H1 (cell line): ENCODE measurements around the gene SPIB. TPM values are rescaled to one million over a fixed set of nuclear protein-coding genes. Genes with fewer than 3 reads are reported as not detected.

ENCODE experiments used
- CTCF ChIA-PET: fragments of 300-600 bp; sonication (Branson Sonifier 250); formaldehyde crosslinking; loops from one replicate; lab custom pipeline; 2021; ENCODE audit not compliant: partially characterized antibody; lab: Charles Lee
- POLR2A ChIA-PET: fragments of 300-600 bp; sonication (Branson Sonifier 250); formaldehyde crosslinking; loops from one replicate; lab custom pipeline; 2021; ENCODE audit warnings: inconsistent platforms; ENCODE audit not compliant: partially characterized antibody; lab: Charles Lee
- DNase-seq, 2 experiments: peaks; one replicate each; pipeline versions ENCODE4 v3.0.0 to v3.0.0-alpha.2; 2010 to 2022; ENCODE audit warnings: low spot score in 2 of 2, low read depth in 1 of 2, mixed read lengths in 1 of 2
- FAIRE-seq: peaks from 2 replicates; lab custom pipeline; 2011; peaks lifted over from hg19 to GRCh38; lab: Jason Lieb, UNC
- H2AFZ ChIP-seq: 2 replicates; pipeline ENCODE4 v1.8.1; 2012; ENCODE audit warnings: low read length, inconsistent platforms
- H2AK5ac ChIP-seq: 2 replicates; pipeline ENCODE4 v1.6.1; 2013; ENCODE audit warnings: low read depth, low read length
- H2BK120ac ChIP-seq: replicated peaks from 2 replicates; pipeline ENCODE3; 2013; ENCODE audit warnings: low read depth, low read length, inconsistent platforms
- H2BK12ac ChIP-seq: 2 replicates; pipeline ENCODE4 v1.6.1; 2013; ENCODE audit warnings: low read depth, low read length
- H2BK15ac ChIP-seq: 2 replicates; pipeline ENCODE4 v1.6.1; 2013; ENCODE audit warnings: low read length
- H2BK20ac ChIP-seq: 2 replicates; pipeline ENCODE4 v1.6.1; 2013; ENCODE audit warnings: low read length
- H2BK5ac ChIP-seq: 2 replicates; pipeline ENCODE4 v1.6.1; 2013; ENCODE audit warnings: low read depth, low read length
- H3K14ac ChIP-seq: 2 replicates; pipeline ENCODE4 v1.6.1; 2013; ENCODE audit warnings: inconsistent platforms; ENCODE audit not compliant: insufficient read length
- H3K18ac ChIP-seq: 2 replicates; pipeline ENCODE4 v1.6.1; 2013; ENCODE audit warnings: low read length; ENCODE audit errors: extremely low read depth
- H3K23ac ChIP-seq: 2 replicates; pipeline ENCODE4 v1.6.1; 2013; ENCODE audit warnings: inconsistent platforms; ENCODE audit not compliant: insufficient read length
- H3K23me2 ChIP-seq: 2 replicates; pipeline ENCODE4 v1.6.1; 2013; ENCODE audit warnings: low read depth, low read length
- H3K27ac ChIP-seq: 2 replicates; pipeline ENCODE4 v1.6.1; 2011; ENCODE audit warnings: low read depth, low read length, inconsistent platforms
- H3K27me3 ChIP-seq, 4 experiments: replicated peaks in 1 of 4; 1 replicate in 1 of 4; 2 replicates in 3 of 4; pipeline versions ENCODE4 v1.6.1 to v1.8.1; 2011 to 2013; ENCODE audit warnings: low read length in 3 of 4, mild to moderate bottlenecking in 3 of 4, inconsistent platforms in 2 of 4, mixed read lengths in 2 of 4, moderate library complexity in 1 of 4; ENCODE audit not compliant: control insufficient read depth in 3 of 4, insufficient read depth in 3 of 4; ENCODE audit errors: extremely low read depth in 1 of 4
- H3K36me3 ChIP-seq, 4 experiments: 2 replicates each; pipeline versions ENCODE4 v1.6.1 to v1.8.1; 2011 to 2013; ENCODE audit warnings: mild to moderate bottlenecking in 4 of 4, low read length in 3 of 4, moderate library complexity in 2 of 4, control low read depth in 1 of 4, inconsistent platforms in 1 of 4; ENCODE audit not compliant: insufficient read depth in 4 of 4, control insufficient read depth in 2 of 4
- H3K4ac ChIP-seq: replicated peaks from 2 replicates; pipeline ENCODE3; 2013; ENCODE audit warnings: low read length, low read depth, mixed read lengths, inconsistent platforms; ENCODE audit not compliant: insufficient read length
- H3K4me1 ChIP-seq, 4 experiments: replicated peaks in 1 of 4; 1 replicate in 1 of 4; 2 replicates in 3 of 4; pipeline versions ENCODE4 v1.6.1 to v1.8.1; 2011 to 2013; ENCODE audit warnings: low read length in 3 of 4, inconsistent platforms in 2 of 4, mixed read lengths in 1 of 4; ENCODE audit not compliant: insufficient read depth in 4 of 4, control insufficient read depth in 3 of 4
- H3K4me2 ChIP-seq, 2 experiments: 2 replicates each; pipeline versions ENCODE4 v1.6.1 to v1.8.1; 2011 to 2013; ENCODE audit warnings: low read depth in 2 of 2, low read length in 2 of 2, control low read depth in 1 of 2, inconsistent platforms in 1 of 2, mild to moderate bottlenecking in 1 of 2; ENCODE audit not compliant: insufficient read depth in 1 of 2
- H3K4me3 ChIP-seq, 4 experiments: fragments of 200-600, 300-600 bp in 1 of 4; sonication (generic), shearing (Covaris generic), sonication (Bioruptor Twin) in 1 of 4; 2 replicates each; pipeline versions ENCODE4 v1.5.1 to v1.8.1; 2011 to 2016; ENCODE audit warnings: low read length in 4 of 4, low read depth in 3 of 4, control low read depth in 2 of 4, inconsistent platforms in 2 of 4, mild to moderate bottlenecking in 2 of 4, mixed read lengths in 1 of 4, moderate library complexity in 1 of 4; ENCODE audit not compliant: insufficient read depth in 2 of 4; ENCODE audit errors: extremely low read depth in 1 of 4
- H3K56ac ChIP-seq: replicated peaks from 2 replicates; pipeline ENCODE3; 2013; ENCODE audit warnings: low read depth, mild to moderate bottlenecking, mixed read lengths, low read length, inconsistent platforms; ENCODE audit not compliant: insufficient read length
- H3K79me1 ChIP-seq: 2 replicates; pipeline ENCODE4 v1.6.1; 2013; ENCODE audit warnings: low read depth, low read length, control low read depth
- H3K79me2 ChIP-seq, 2 experiments: 2 replicates each; pipeline versions ENCODE4 v1.6.1 to v1.8.1; 2012 to 2013; ENCODE audit warnings: low read length in 2 of 2, mild to moderate bottlenecking in 2 of 2, inconsistent platforms in 1 of 2; ENCODE audit not compliant: insufficient read depth in 2 of 2, control insufficient read depth in 1 of 2
- H3K9ac ChIP-seq, 4 experiments: replicated peaks in 1 of 4; 1 replicate in 1 of 4; 2 replicates in 3 of 4; pipeline versions ENCODE4 v1.6.1 to v1.8.1; 2011 to 2013; ENCODE audit warnings: low read depth in 3 of 4, low read length in 3 of 4, control low read depth in 2 of 4, mild to moderate bottlenecking in 2 of 4, moderate library complexity in 2 of 4, inconsistent platforms in 1 of 4; ENCODE audit errors: extremely low read depth in 1 of 4
- H3K9me3 ChIP-seq, 2 experiments: 2 replicates each; pipeline versions ENCODE4 v1.6.1 to v1.8.1; 2012 to 2013; ENCODE audit warnings: mild to moderate bottlenecking in 2 of 2, moderate library complexity in 2 of 2, control low read depth in 1 of 2, inconsistent platforms in 1 of 2, low read depth in 1 of 2, low read length in 1 of 2, mixed read lengths in 1 of 2; ENCODE audit not compliant: insufficient read depth in 2 of 2
- H4K20me1 ChIP-seq, 2 experiments: replicated peaks in 1 of 2; 2 replicates each; pipeline versions ENCODE3 to v1.8.1; 2011 to 2013; ENCODE audit warnings: inconsistent platforms in 2 of 2, low read length in 2 of 2, mild to moderate bottlenecking in 1 of 2; ENCODE audit not compliant: insufficient read depth in 2 of 2, control insufficient read depth in 1 of 2
- H4K5ac ChIP-seq: 2 replicates; pipeline ENCODE4 v1.6.1; 2013; ENCODE audit warnings: low read length, low read depth, mixed read lengths, inconsistent platforms; ENCODE audit not compliant: insufficient read length
- H4K8ac ChIP-seq: 2 replicates; pipeline ENCODE4 v1.8.0; 2013; ENCODE audit warnings: mild to moderate bottlenecking, moderate library complexity, low read length, inconsistent platforms; ENCODE audit not compliant: insufficient read depth; ENCODE audit errors: extremely low read depth
- H4K91ac ChIP-seq: replicated peaks from 2 replicates; pipeline ENCODE3; 2013; ENCODE audit warnings: low read length, mixed read lengths, inconsistent platforms; ENCODE audit not compliant: insufficient read length
- ATF2 ChIP-seq: IDR thresholded peaks from 2 replicates; pipeline ENCODE4 v1.6.1; 2012; ENCODE audit warnings: low read length, inconsistent platforms
- BCL11A ChIP-seq, 2 experiments: IDR thresholded peaks; one replicate each; pipeline ENCODE4 v1.6.1; 2011; ENCODE audit warnings: low read depth in 2 of 2, low read length in 2 of 2, mild to moderate bottlenecking in 2 of 2
- GABPA ChIP-seq: IDR thresholded peaks from 2 replicates; pipeline ENCODE4 v1.6.1; 2011; ENCODE audit warnings: mild to moderate bottlenecking, low read length, moderate library complexity, borderline replicate concordance; ENCODE audit not compliant: insufficient read depth
- HDAC6 ChIP-seq: IDR thresholded peaks from one replicate; pipeline ENCODE4 v1.7.1; 2012; ENCODE audit warnings: low read depth, mild to moderate bottlenecking, inconsistent platforms, low read length, moderate library complexity
- JUN ChIP-seq: IDR thresholded peaks from 2 replicates; pipeline ENCODE4 v1.6.1; 2011; ENCODE audit warnings: low read depth, mild to moderate bottlenecking, improper control_type of control experiment, low read length
- MAX ChIP-seq: IDR thresholded peaks from 2 replicates; pipeline ENCODE4 v1.6.1; 2012; ENCODE audit warnings: inconsistent platforms
- POLR2AphosphoS5 ChIP-seq: IDR thresholded peaks from 2 replicates; pipeline ENCODE4 v1.6.1; 2011; ENCODE audit warnings: low read depth, low read length
- POU5F1 ChIP-seq: IDR thresholded peaks from 2 replicates; pipeline ENCODE4 v1.6.1; 2011; ENCODE audit warnings: low read depth, mild to moderate bottlenecking, low read length, moderate library complexity
- SIX5 ChIP-seq: IDR thresholded peaks from 2 replicates; pipeline ENCODE4 v1.6.1; 2011; ENCODE audit warnings: mild to moderate bottlenecking, low read depth, low read length
- TAF1 ChIP-seq: IDR thresholded peaks from 2 replicates; pipeline ENCODE4 v1.6.1; 2011; ENCODE audit warnings: mild to moderate bottlenecking, low read depth, low read length
- TAF7 ChIP-seq: optimal IDR thresholded peaks from 2 replicates; pipeline ENCODE3; 2011; ENCODE audit warnings: low read depth, mild to moderate bottlenecking, inconsistent platforms, low read length, moderate library complexity, borderline replicate concordance
- TEAD4 ChIP-seq: IDR thresholded peaks from 2 replicates; pipeline ENCODE4 v1.6.1; 2012; ENCODE audit warnings: low read depth, low read length, inconsistent platforms, mixed read lengths
- WGBS, 2 experiments: shearing (Covaris generic) in 1 of 2; methylation state at CpG; one replicate each; pipeline versions ENCODE4 v1.1.6 to v1.1.7; 2013 to 2015; ENCODE audit warnings: low lambda C conversion rate in 2 of 2, mixed read lengths in 2 of 2, inconsistent platforms in 1 of 2, low coverage in 1 of 2, missing lambda C conversion rate in 1 of 2; ENCODE audit not compliant: insufficient replicate concordance in 2 of 2, insufficient coverage in 1 of 2, insufficient read length in 1 of 2; ENCODE audit errors: extremely low coverage in 1 of 2, missing lambda C conversion rate in 1 of 2; 5-methylcytosine and 5-hydroxymethylcytosine counted together
- polyA plus RNA-seq, 7 experiments: library from polyadenylated mRNA; depleted of rRNA in 3 of 7; stranded (reverse) in 5 of 7; unstranded in 2 of 7; fragments of >200 nt in 5 of 7; fragments of 200-250 nt in 2 of 7; gene quantifications; 1 replicate in 5 of 7; 2 replicates in 1 of 7; 4 replicates in 1 of 7; pipeline versions ENCODE4 v1.2.1 to v1.2.3, GENCODE V29; 2011 to 2013; ENCODE audit warnings: missing spikeins in 2 of 7, mixed read lengths in 2 of 7
- total RNA-seq: library from RNA; stranded (reverse); fragmentation: NEBNext Ultra II Directional; extraction: Animal tissue kit (Norgen Biotek cat#: 25700); gene quantifications from 2 replicates; pipeline ENCODE4 v1.2.1, GENCODE V29; 2021

SPIB gene
- total and polyA plus RNA-seq, 2 of the 8 experiments (the other 6 are each of a cell fraction or from before 2014, with no cell fraction given): 11.1 to 17.4 TPM

GRCh38 chr19:50393589-50393988 lies 25.1 kb upstream of the SPIB start:
- Histone ChIP-seq H4K20me1 (peaks cover 0 to 2% of the 10 kb centered on the region in 2 experiments), H3K79me1 (peaks cover 4% of the 10 kb centered on the region; the same call in 1 of the 2 replicates), H2BK120ac (no peak overlapping the region), H3K23ac (no peak overlapping the region), H3K4me1 (no peaks in the 10 kb centered on the region), H2BK20ac (no peak overlapping the region), H2AFZ (no peak overlapping the region), H4K5ac (no peak overlapping the region), H3K18ac (no peak overlapping the region), H3K9me3 (peaks cover 4 to 14% of the 10 kb centered on the region in 2 experiments; a peak in 2 of 4 replicates), H2BK12ac (no peak overlapping the region), H2BK5ac (no peak overlapping the region), H3K56ac (no peak overlapping the region), H3K4me3 (no peak overlapping the region), H3K4me2 (no peak overlapping the region), H4K91ac (no peak overlapping the region), H4K8ac (no peak overlapping the region), H3K27ac (no peak overlapping the region), H3K9ac (no peak overlapping the region), H2AK5ac (no peak overlapping the region), H2BK15ac (no peak overlapping the region), H3K23me2 (no peaks in the 10 kb centered on the region), H3K36me3 (peaks cover 0 to 22% (median 7%) of the 10 kb centered on the region in 4 experiments; a peak in 4 of 8 replicates), H3K14ac (no peak overlapping the region), H3K4ac (no peak overlapping the region), H3K79me2 (peaks cover 0 to 39% of the 10 kb centered on the region in 2 experiments; a peak in 3 of 4 replicates), H3K27me3 (no peaks in the 10 kb centered on the region)
- 95% methylated on average over 4 of the region's 4 CpGs; no CpG with 5 or more reads in 1 of the 2 experiments for WGBS, 2 experiments
- DNase-seq (no peak), FAIRE-seq (no peak)
- ChIA-PET POLR2A (interaction anchor here (1.2 to 2.3 kb wide), 3 partner anchors 9 to 31 kb away, joined by 3 to 11 read pairs (median 3); partner anchors contain the start of gene POLD1), CTCF (interaction anchor here (0.8 to 1.0 kb wide), 2 partner anchors 18 to 50 kb away, joined by 3 read pairs; no protein-coding TSS in a partner anchor)
- TF ChIP-seq ATF2 (no peak), TAF7 (no peak), SIX5 (no peak), HDAC6 (no peak), BCL11A (IDR thresholded peaks at IDR 0.05; ENCODE audit: low read depth in 2 of 2, low read length in 2 of 2) (no peak), GABPA (no peak), TEAD4 (no peak), POLR2AphosphoS5 (no peak), POU5F1 (no peak), MAX (no peak), JUN (no peak), TAF1 (no peak)
